ENCODE data around the gene PPP1R16B.

The PPP1R16B gene

GRCh38 chr20:38881806-38882440 is 76.4 kb downstream of the PPP1R16B start:
- no peak for DNase-seq (ENCODE audit: low read depth)
- H3K4me3 ChIP-seq (ENCODE audit: low read depth, low read length): no peak overlapping the region
- no peak for TF ChIP-seq CTCF (IDR thresholded peaks at IDR 0.05; ENCODE audit: low read depth, low read length, missing control alignments)

- H3K4me3 ChIP-seq (ENCODE audit: low read depth, low read length): no peak overlapping the region
- TF ChIP-seq CTCF (IDR thresholded peaks at IDR 0.05; ENCODE audit: low read depth, low read length, missing control alignments): no peak
- no peak for DNase-seq (ENCODE audit: low read depth)
These were observed 77.1 kb downstream of the PPP1R16B start for GRCh38 chr20:38882600-38882999.

GRCh38 chr20:38883081-38883980 is 77.8 kb downstream of the PPP1R16B start:
- no peak for TF ChIP-seq CTCF (IDR thresholded peaks at IDR 0.05; ENCODE audit: low read depth, low read length, missing control alignments)
- DNase-seq (ENCODE audit: low read depth): no peak
- H3K4me3 ChIP-seq (ENCODE audit: low read depth, low read length): no peak overlapping the region

- H3K4me3 ChIP-seq (ENCODE audit: low read depth, low read length): no peak overlapping the region
- TF ChIP-seq CTCF (IDR thresholded peaks at IDR 0.05; ENCODE audit: low read depth, low read length, missing control alignments): no peak
- no peak for DNase-seq (ENCODE audit: low read depth)
These were observed 78.7 kb downstream of the PPP1R16B start for GRCh38 chr20:38883981-38884733.

GRCh38 chr20:38885357-38885756 is 79.9 kb downstream of the PPP1R16B start:
- no peak for TF ChIP-seq CTCF (IDR thresholded peaks at IDR 0.05; ENCODE audit: low read depth, low read length, missing control alignments)
- DNase-seq (ENCODE audit: low read depth): no peak
- no peak overlapping the region for H3K4me3 ChIP-seq (ENCODE audit: low read depth, low read length)

- H3K4me3 ChIP-seq (ENCODE audit: low read depth, low read length): no peak overlapping the region
- DNase-seq (ENCODE audit: low read depth): no peak
- TF ChIP-seq CTCF (IDR thresholded peaks at IDR 0.05; ENCODE audit: low read depth, low read length, missing control alignments): no peak
These were observed 82.7 kb downstream of the PPP1R16B start for GRCh38 chr20:38888059-38888831.

All from GM12864 (cell line).